A549 (cell line): ENCODE measurements around the gene LDLRAD3. TPM values are rescaled to one million over a fixed set of nuclear protein-coding genes. Genes with fewer than 3 reads are reported as not detected.

Source experiments
- ATAC-seq, 2 experiments: fragments of 200-7000 bp in 1 of 2; fragments of >200 bp in 1 of 2; cut with Nextera tagmentation in 1 of 2; cut with Tn5 transposase in 1 of 2; 3 replicates each; pipeline versions ENCODE4 v1.8.0 to v1.9.1; 2018 to 2020; ENCODE audit warnings: mild to moderate bottlenecking in 1 of 2, moderate library complexity in 1 of 2
- CTCF ChIA-PET: fragments of 300-600 bp; sonication (Branson Sonifier 250); formaldehyde crosslinking; extraction: SDS; loops from one replicate; lab custom pipeline; 2021; ENCODE audit warnings: antibody characterized with exemption, inconsistent platforms; lab: Yijun Ruan, JAX
- POLR2A ChIA-PET: fragments of 350-600 bp; formaldehyde crosslinking; extraction: SDS; loops from one replicate; lab custom pipeline; 2021; ENCODE audit warnings: antibody characterized with exemption, inconsistent platforms; lab: Yijun Ruan, JAX
- DNase-seq, 2 experiments: peaks; one replicate each; pipeline versions ENCODE4 v3.0.0 to v3.0.0-alpha.2; 2011 to 2016; ENCODE audit warnings: low read depth in 1 of 2, low spot score in 1 of 2
- FAIRE-seq: peaks from 2 replicates; lab custom pipeline; 2011; peaks lifted over from hg19 to GRCh38; lab: Jason Lieb, UNC
- H3K27ac ChIP-seq, 2 experiments: fragments of >200 bp; sonication (Bioruptor Twin); formaldehyde crosslinking; 3 replicates each; pipeline ENCODE4 v1.5.1; 2016 to 2017
- H3K4me1 ChIP-seq: fragments of >200 bp; sonication (Bioruptor Twin); formaldehyde crosslinking; 3 replicates; pipeline ENCODE4 v1.6.1; 2016
- H3K4me2 ChIP-seq: fragments of >200 bp; sonication (Bioruptor Twin); formaldehyde crosslinking; 3 replicates; pipeline ENCODE4 v1.6.1; 2016
- H3K4me3 ChIP-seq: fragments of >200 bp; sonication (Bioruptor Twin); formaldehyde crosslinking; 3 replicates; pipeline ENCODE4 v1.5.1; 2016
- H3K9me3 ChIP-seq: fragments of >200 bp; sonication (Bioruptor Twin); formaldehyde crosslinking; 3 replicates; pipeline ENCODE4 v1.6.1; 2016
- ATOH8 ChIP-seq: fragments of 250-450 bp; sonication (Bioruptor Pico); IDR thresholded peaks from 2 replicates; pipeline ENCODE4 v1.5.0; 2020; ENCODE audit warnings: low read depth, mild to moderate bottlenecking, moderate library complexity
- CEBPB ChIP-seq, 2 experiments: fragments of >200 bp in 1 of 2; sonication (Bioruptor Twin) in 1 of 2; formaldehyde crosslinking in 1 of 2; IDR thresholded peaks; 2 replicates each; pipeline ENCODE4 v1.6.1; 2012 to 2016
- CHD4 ChIP-seq: fragments of 200-600 bp; sonication (generic); IDR thresholded peaks from 2 replicates; pipeline ENCODE4 v1.6.1; 2016; ENCODE audit warnings: antibody characterized with exemption, mild to moderate bottlenecking, borderline replicate concordance
- FOSB ChIP-seq: fragments of 250-450 bp; sonication (Bioruptor Pico); IDR thresholded peaks from 2 replicates; pipeline ENCODE4 v1.5.0; 2020; ENCODE audit warnings: mild to moderate bottlenecking, moderate library complexity
- FOXS1 ChIP-seq: fragments of 250-450 bp; sonication (Bioruptor Pico); IDR thresholded peaks from 2 replicates; pipeline ENCODE4 v1.5.0; 2020; ENCODE audit warnings: mild to moderate bottlenecking, moderate library complexity
- HEYL ChIP-seq: fragments of 250-450 bp; sonication (Bioruptor Pico); IDR thresholded peaks from 2 replicates; pipeline ENCODE4 v1.8.0; 2021; ENCODE audit warnings: mild to moderate bottlenecking, moderate library complexity
- MAFK ChIP-seq: fragments of 450-650 bp; IDR thresholded peaks from 2 replicates; pipeline ENCODE4 v1.6.1; 2014; ENCODE audit not compliant: partially characterized antibody
- NR3C1 ChIP-seq: fragments of >200 bp; sonication (Bioruptor Twin); formaldehyde crosslinking; IDR thresholded peaks from 3 replicates; pipeline ENCODE4 v1.6.1; 2017
- PBX3 ChIP-seq: IDR thresholded peaks from 2 replicates; pipeline ENCODE4 v1.6.1; 2012
- PHF8 ChIP-seq: fragments of 200-600 bp; sonication (generic); IDR thresholded peaks from 2 replicates; pipeline ENCODE4 v1.6.1; 2016; ENCODE audit warnings: low read depth, mild to moderate bottlenecking, antibody characterized with exemption, moderate library complexity, borderline replicate concordance
- REST ChIP-seq: fragments of 200-600 bp; sonication (generic); IDR thresholded peaks from 2 replicates; pipeline ENCODE4 v1.6.1; 2016; ENCODE audit warnings: antibody characterized with exemption, mild to moderate bottlenecking, moderate library complexity
- RNF2 ChIP-seq: fragments of 200-600 bp; sonication (generic); IDR thresholded peaks from 2 replicates; pipeline ENCODE4 v1.6.1; 2016; ENCODE audit warnings: low read depth, mild to moderate bottlenecking, antibody characterized with exemption, moderate library complexity, borderline replicate concordance
- SREBF2 ChIP-seq: fragments of 450-650 bp; IDR thresholded peaks from 2 replicates; pipeline ENCODE4 v1.6.1; 2014; ENCODE audit warnings: mild to moderate bottlenecking, moderate library complexity
- TP53 ChIP-seq: fragments of 250-450 bp; sonication (Bioruptor Pico); IDR thresholded peaks from 2 replicates; pipeline ENCODE4 v1.5.0; 2021; ENCODE audit warnings: mild to moderate bottlenecking, moderate library complexity
- ZC3H11A ChIP-seq: fragments of 450-650 bp; IDR thresholded peaks from 2 replicates; pipeline ENCODE4 v1.6.1; 2014; ENCODE audit warnings: antibody characterized with exemption, mild to moderate bottlenecking
- WGBS: methylation state at CpG from one replicate; pipeline ENCODE4 v1.1.6; 2017; ENCODE audit errors: missing lambda C conversion rate; 5-methylcytosine and 5-hydroxymethylcytosine counted together
- polyA plus RNA-seq, 4 experiments: library from polyadenylated mRNA; depleted of rRNA in 3 of 4; stranded (reverse); fragments of >200 nt; fragmentation: RNase III in 1 of 4; extraction: RNeasy Plus Mini Kit Qiagen cat#74134 plus additional on column Dnase treatment in 1 of 4; gene quantifications; 2 replicates in 3 of 4; 3 replicates in 1 of 4; pipeline ENCODE4 v1.2.3, GENCODE V29; 2011 to 2017
- TF ChIP-seq, protein P1 (sequence below): fragments of >200 bp; sonication (Bioruptor Twin); formaldehyde crosslinking; IDR thresholded peaks from 2 replicates; pipeline ENCODE4 v1.6.1; 2016
- TF ChIP-seq, protein P2 (sequence below): IDR thresholded peaks from 2 replicates; pipeline ENCODE4 v1.6.1; 2012
- TF ChIP-seq, protein P3 (sequence below): fragments of >200 bp; sonication (Bioruptor Twin); formaldehyde crosslinking; IDR thresholded peaks from 3 replicates; pipeline ENCODE4 v1.6.1; 2016
- TF ChIP-seq, protein P4 (sequence below): fragments of >200 bp; sonication (Bioruptor Twin); formaldehyde crosslinking; IDR thresholded peaks from 3 replicates; pipeline ENCODE4 v1.5.1; 2016

Gene LDLRAD3
- polyA plus RNA-seq, 2 of the 4 experiments (the other 2 are of a cell fraction): 10.5 to 13.2 TPM

DNA sequence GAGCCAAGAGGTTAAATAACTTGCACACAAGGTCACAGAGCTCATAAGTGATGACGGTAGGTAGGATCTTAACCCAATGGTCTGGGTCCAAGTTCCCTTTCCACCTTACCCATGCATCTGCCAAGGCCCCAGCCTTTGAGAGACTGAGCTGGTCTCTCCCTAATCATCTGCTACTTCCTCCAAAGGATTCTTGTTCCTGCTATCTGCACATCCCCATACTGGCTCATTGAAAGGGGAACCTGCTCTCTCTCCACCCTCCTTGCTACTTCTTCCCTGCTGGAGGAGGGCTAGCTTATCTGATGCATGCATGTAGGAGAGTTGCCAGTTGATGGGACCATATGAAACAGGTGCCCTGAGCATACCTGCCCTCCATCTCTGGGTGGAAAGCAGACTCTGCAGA, 297.6 kb downstream of the LDLRAD3 start:
- FAIRE-seq (no peak), DNase-seq (no peak), ATAC-seq (no peak)
- 89% methylated on average over 1 of the region's 1 CpG for WGBS
- no peaks in the 10 kb centered on the region for H3K4me1 ChIP-seq
- H3K4me3 ChIP-seq: no peak overlapping the region
- TF ChIP-seq, protein P1, sequence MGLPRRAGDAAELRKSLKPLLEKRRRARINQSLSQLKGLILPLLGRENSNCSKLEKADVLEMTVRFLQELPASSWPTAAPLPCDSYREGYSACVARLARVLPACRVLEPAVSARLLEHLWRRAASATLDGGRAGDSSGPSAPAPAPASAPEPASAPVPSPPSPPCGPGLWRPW: no peak
- TF ChIP-seq FOSB (no peak), SREBF2 (no peak), NR3C1 (no peak), MAFK (no peak), TP53 (CRISPR knock-in tag) (no peak), CEBPB (IDR thresholded peaks at IDR 0.05) (no peak), REST (no peak), PHF8 (no peak), RNF2 (no peak), CHD4 (no peak), ATOH8 (CRISPR knock-in tag) (no peak), HEYL (CRISPR knock-in tag) (no peak)
- TF ChIP-seq, protein P2, sequence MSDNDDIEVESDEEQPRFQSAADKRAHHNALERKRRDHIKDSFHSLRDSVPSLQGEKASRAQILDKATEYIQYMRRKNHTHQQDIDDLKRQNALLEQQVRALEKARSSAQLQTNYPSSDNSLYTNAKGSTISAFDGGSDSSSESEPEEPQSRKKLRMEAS: no peak
- TF ChIP-seq, protein P3, sequence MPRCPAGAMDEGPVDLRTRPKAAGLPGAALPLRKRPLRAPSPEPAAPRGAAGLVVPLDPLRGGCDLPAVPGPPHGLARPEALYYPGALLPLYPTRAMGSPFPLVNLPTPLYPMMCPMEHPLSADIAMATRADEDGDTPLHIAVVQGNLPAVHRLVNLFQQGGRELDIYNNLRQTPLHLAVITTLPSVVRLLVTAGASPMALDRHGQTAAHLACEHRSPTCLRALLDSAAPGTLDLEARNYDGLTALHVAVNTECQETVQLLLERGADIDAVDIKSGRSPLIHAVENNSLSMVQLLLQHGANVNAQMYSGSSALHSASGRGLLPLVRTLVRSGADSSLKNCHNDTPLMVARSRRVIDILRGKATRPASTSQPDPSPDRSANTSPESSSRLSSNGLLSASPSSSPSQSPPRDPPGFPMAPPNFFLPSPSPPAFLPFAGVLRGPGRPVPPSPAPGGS: no peak
- no peak overlapping the region for H3K4me2 ChIP-seq
- ChIA-PET CTCF (interaction anchor here (1.0 to 2.2 kb wide), 5 partner anchors 16 to 626 kb away, joined by 3 to 5 read pairs (median 3); no protein-coding TSS in a partner anchor), POLR2A (no interaction called here)
- no peak overlapping the region for H3K27ac ChIP-seq
- no peaks in the 10 kb centered on the region for H3K9me3 ChIP-seq

DNA sequence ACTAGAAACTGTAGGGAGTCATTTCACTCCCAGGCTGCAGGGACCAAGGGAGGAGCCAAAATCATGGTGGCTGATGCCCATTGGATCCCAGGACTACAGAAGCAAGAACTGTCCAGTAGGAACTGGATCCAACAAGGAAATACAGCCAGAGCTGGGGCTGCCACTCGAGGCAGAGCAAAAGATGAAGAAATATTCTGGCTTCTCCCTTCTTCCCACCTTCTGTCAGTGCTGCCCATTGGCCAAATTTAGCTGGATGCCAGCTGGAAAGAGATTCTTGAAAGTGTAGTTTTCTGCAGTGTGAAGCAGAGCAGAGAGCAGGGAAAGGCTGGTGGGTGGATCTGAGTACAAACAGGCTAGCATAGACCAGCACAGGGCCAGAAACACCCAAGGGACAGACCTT, 299.8 kb downstream of the LDLRAD3 start:
- Histone ChIP-seq H3K27ac (no peak overlapping the region), H3K4me2 (no peak overlapping the region), H3K4me1 (no peaks in the 10 kb centered on the region), H3K9me3 (no peaks in the 10 kb centered on the region), H3K4me3 (no peak overlapping the region)
- FAIRE-seq (no peak), DNase-seq (no peak), ATAC-seq (no peak)
- ChIA-PET POLR2A (no interaction called here), CTCF (interaction anchor here (0.7 to 1.0 kb wide), 2 partner anchors 15 to 628 kb away, joined by 3 to 4 read pairs; no protein-coding TSS in a partner anchor)
- TF ChIP-seq ZC3H11A: no peak
- TF ChIP-seq PBX3: no peak
- TF ChIP-seq, protein P4, sequence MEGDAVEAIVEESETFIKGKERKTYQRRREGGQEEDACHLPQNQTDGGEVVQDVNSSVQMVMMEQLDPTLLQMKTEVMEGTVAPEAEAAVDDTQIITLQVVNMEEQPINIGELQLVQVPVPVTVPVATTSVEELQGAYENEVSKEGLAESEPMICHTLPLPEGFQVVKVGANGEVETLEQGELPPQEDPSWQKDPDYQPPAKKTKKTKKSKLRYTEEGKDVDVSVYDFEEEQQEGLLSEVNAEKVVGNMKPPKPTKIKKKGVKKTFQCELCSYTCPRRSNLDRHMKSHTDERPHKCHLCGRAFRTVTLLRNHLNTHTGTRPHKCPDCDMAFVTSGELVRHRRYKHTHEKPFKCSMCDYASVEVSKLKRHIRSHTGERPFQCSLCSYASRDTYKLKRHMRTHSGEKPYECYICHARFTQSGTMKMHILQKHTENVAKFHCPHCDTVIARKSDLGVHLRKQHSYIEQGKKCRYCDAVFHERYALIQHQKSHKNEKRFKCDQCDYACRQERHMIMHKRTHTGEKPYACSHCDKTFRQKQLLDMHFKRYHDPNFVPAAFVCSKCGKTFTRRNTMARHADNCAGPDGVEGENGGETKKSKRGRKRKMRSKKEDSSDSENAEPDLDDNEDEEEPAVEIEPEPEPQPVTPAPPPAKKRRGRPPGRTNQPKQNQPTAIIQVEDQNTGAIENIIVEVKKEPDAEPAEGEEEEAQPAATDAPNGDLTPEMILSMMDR: no peak
- no peak for TF ChIP-seq FOXS1 (CRISPR knock-in tag)
- 36% methylated on average over 1 of the region's 1 CpG for WGBS
